Measurements from ENCODE around the gene MINDY4.

MINDY4 gene

GRCh38 chr7:30771880-30772425, 736 bp downstream of the MINDY4 start:
- DNase-seq (ENCODE audit: low read depth in 4 of 4, low spot score in 1 of 4), result no peak

- DNase-seq (ENCODE audit: low read depth in 4 of 4, low spot score in 1 of 4), result no peak
Measured at GRCh38 chr7:30772984-30773383, 1.8 kb downstream of the MINDY4 start.

- DNase-seq (ENCODE audit: low read depth in 4 of 4, low spot score in 1 of 4), result no peak
Measured at GRCh38 chr7:30775992-30776391, 4.8 kb downstream of the MINDY4 start.

GRCh38 chr7:30776971-30777370, 5.8 kb downstream of the MINDY4 start:
- DNase-seq (ENCODE audit: low read depth in 4 of 4, low spot score in 1 of 4), result no peak

GRCh38 chr7:30778255-30779025, 7.2 kb downstream of the MINDY4 start:
- DNase-seq (ENCODE audit: low read depth in 4 of 4, low spot score in 1 of 4), result no peak

GRCh38 chr7:30779574-30779973, 8.4 kb downstream of the MINDY4 start:
- no peak for DNase-seq (ENCODE audit: low read depth in 4 of 4, low spot score in 1 of 4)

- no peak for DNase-seq (ENCODE audit: low read depth in 4 of 4, low spot score in 1 of 4)
Measured at GRCh38 chr7:30780941-30781340, 9.7 kb downstream of the MINDY4 start.

GRCh38 chr7:30782690-30783089, 11.5 kb downstream of the MINDY4 start:
- no peak for DNase-seq (ENCODE audit: low read depth in 4 of 4, low spot score in 1 of 4)

GRCh38 chr7:30785786-30786185, 14.6 kb downstream of the MINDY4 start:
- no peak for DNase-seq (ENCODE audit: low read depth in 4 of 4, low spot score in 1 of 4)

GRCh38 chr7:30787486-30787885, 16.3 kb downstream of the MINDY4 start:
- no peak for DNase-seq (ENCODE audit: low read depth in 4 of 4, low spot score in 1 of 4)

- DNase-seq (ENCODE audit: low read depth in 4 of 4, low spot score in 1 of 4), result no peak
Measured at GRCh38 chr7:30788640-30789333, 17.6 kb downstream of the MINDY4 start.

GRCh38 chr7:30789334-30789711, 18.1 kb downstream of the MINDY4 start:
- DNase-seq (ENCODE audit: low read depth in 4 of 4, low spot score in 1 of 4), result no peak

GRCh38 chr7:30790356-30790755, 19.1 kb downstream of the MINDY4 start:
- no peak for DNase-seq (ENCODE audit: low read depth in 4 of 4, low spot score in 1 of 4)

GRCh38 chr7:30791114-30791513, 19.9 kb downstream of the MINDY4 start:
- DNase-seq (ENCODE audit: low read depth in 4 of 4, low spot score in 1 of 4), result no peak

- no peak for DNase-seq (ENCODE audit: low read depth in 4 of 4, low spot score in 1 of 4)
Measured at GRCh38 chr7:30795161-30795948, 24.1 kb downstream of the MINDY4 start.

GRCh38 chr7:30796105-30796869, 25.1 kb downstream of the MINDY4 start:
- no peak for DNase-seq (ENCODE audit: low read depth in 4 of 4, low spot score in 1 of 4)

GRCh38 chr7:30797176-30798040, 26.2 kb downstream of the MINDY4 start:
- DNase-seq (ENCODE audit: low read depth in 4 of 4, low spot score in 1 of 4), result no peak

- DNase-seq (ENCODE audit: low read depth in 4 of 4, low spot score in 1 of 4), result no peak
Measured at GRCh38 chr7:30799206-30799975, 28.2 kb downstream of the MINDY4 start.

- DNase-seq (ENCODE audit: low read depth in 4 of 4, low spot score in 1 of 4), result no peak
Measured at GRCh38 chr7:30799976-30800661, 28.9 kb downstream of the MINDY4 start.

Measured in stimulated activated CD4-positive, alpha-beta T cell treated with anti-CD3 and anti-CD28 coated beads, Interleukin-1b, Interleukin-23, amount 100 ng/mL, for 24 hours (primary cell).